Measurements from ENCODE around the gene ATP1B1.

DNA sequence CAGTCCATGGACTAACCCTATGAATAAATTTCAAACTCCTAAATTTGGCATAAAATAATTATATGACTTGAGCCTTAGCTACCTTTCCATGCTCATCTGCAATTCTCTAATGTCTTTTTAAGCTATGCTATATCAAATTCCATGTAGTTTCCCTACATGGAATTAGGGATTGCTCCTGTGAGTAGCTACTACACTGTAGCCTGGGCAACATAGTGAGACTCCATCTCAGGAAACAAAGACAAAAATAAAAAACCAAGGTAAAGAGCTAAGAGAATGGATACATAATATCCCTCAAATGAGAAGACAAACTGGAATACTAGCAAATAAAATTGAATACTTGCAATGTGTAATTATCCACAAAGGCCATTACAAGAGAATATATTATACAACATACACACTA, 37.5 kb downstream of the ATP1B1 start:
- TF ChIP-seq, protein P1, sequence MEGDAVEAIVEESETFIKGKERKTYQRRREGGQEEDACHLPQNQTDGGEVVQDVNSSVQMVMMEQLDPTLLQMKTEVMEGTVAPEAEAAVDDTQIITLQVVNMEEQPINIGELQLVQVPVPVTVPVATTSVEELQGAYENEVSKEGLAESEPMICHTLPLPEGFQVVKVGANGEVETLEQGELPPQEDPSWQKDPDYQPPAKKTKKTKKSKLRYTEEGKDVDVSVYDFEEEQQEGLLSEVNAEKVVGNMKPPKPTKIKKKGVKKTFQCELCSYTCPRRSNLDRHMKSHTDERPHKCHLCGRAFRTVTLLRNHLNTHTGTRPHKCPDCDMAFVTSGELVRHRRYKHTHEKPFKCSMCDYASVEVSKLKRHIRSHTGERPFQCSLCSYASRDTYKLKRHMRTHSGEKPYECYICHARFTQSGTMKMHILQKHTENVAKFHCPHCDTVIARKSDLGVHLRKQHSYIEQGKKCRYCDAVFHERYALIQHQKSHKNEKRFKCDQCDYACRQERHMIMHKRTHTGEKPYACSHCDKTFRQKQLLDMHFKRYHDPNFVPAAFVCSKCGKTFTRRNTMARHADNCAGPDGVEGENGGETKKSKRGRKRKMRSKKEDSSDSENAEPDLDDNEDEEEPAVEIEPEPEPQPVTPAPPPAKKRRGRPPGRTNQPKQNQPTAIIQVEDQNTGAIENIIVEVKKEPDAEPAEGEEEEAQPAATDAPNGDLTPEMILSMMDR (IDR thresholded peaks at IDR 0.05), result no peak
- TF ChIP-seq POLR2A (IDR thresholded peaks at IDR 0.05), result no peak
